ENCODE results near the gene ZFTA.

DNA sequence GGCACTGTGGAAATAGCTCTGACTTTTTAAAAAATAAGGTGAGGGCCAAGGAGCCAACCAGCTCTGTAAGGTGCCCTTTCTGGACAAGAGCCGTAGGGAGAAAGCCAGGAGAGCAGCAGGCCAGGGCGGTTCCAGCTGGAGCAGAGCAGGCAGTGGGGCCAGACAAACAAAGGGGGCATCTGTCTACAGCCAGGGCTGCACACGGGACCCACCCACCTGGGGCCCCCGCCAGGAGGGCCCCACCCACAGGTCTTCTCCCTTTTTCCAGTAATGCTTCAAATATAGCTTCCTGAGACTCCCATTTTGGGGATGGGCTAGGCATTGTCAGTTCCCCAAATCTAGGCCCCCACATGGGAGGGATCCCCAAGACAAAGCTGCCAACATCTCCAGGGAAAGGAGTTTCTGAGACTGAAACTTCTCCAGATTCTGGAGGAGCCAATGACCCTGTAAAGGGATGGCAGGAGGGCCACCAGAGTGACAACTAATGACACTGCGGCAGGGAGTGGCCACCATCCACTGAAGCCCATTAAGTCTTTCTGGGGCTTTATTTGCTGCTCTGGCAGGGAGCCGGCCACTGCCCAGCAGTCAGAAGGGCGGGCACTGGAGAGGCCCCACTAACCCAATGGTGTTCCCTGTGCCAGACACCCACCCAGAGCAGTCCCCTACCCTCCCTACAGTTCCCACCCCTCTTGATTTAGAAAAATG is 1.9 kb downstream of the ZFTA start:
- no peak for TF ChIP-seq GTF2I (CRISPR knock-in tag; conservative IDR thresholded peaks at IDR 0.05)
- TF ChIP-seq HMGA2 (CRISPR knock-in tag; IDR thresholded peaks at IDR 0.05) = no peak
